Mesenchymal stem cell (in vitro differentiated cells and primary cell): Measurements from ENCODE around the gene RPS13.
"Not testable (repeated sequence)": the region's sequence is repeated elsewhere in the genome, so short reads cannot be mapped to it uniquely, and the experiment has no call there.

Experiments
- DNase-seq: peaks from one replicate; pipeline ENCODE4 v3.0.0-alpha.2; 2013
- H2AFZ ChIP-seq: one replicate; pipeline ENCODE4 v1.6.1; 2013; ENCODE audit warnings: low read depth, mild to moderate bottlenecking, control low read depth, inconsistent platforms, low read length, moderate library complexity
- H2AK5ac ChIP-seq: 2 replicates; pipeline ENCODE4 v1.6.1; 2013; ENCODE audit warnings: low read length, moderate library complexity, mild to moderate bottlenecking, inconsistent platforms; ENCODE audit not compliant: severe bottlenecking
- H2BK120ac ChIP-seq: one replicate; pipeline ENCODE4 v1.6.1; 2013; ENCODE audit warnings: low read depth, mild to moderate bottlenecking, inconsistent platforms, low read length, moderate library complexity
- H2BK12ac ChIP-seq, 2 experiments: one replicate each; pipeline ENCODE4 v1.6.1; 2013; ENCODE audit warnings: inconsistent platforms in 2 of 2, low read length in 2 of 2, mild to moderate bottlenecking in 2 of 2, moderate library complexity in 2 of 2, control low read depth in 1 of 2
- H2BK15ac ChIP-seq: one replicate; pipeline ENCODE4 v1.6.1; 2013; ENCODE audit warnings: mild to moderate bottlenecking, low read depth, inconsistent platforms; ENCODE audit not compliant: poor library complexity, severe bottlenecking
- H2BK5ac ChIP-seq: 2 replicates; pipeline ENCODE4 v1.6.1; 2013; ENCODE audit warnings: low read depth, mild to moderate bottlenecking, low read length, control low read depth, inconsistent platforms; ENCODE audit not compliant: poor library complexity, severe bottlenecking
- H3K14ac ChIP-seq, 2 experiments: one replicate each; pipeline ENCODE4 v1.6.1; 2013; ENCODE audit warnings: inconsistent platforms in 2 of 2, low read length in 2 of 2, control low read depth in 1 of 2, mild to moderate bottlenecking in 1 of 2, moderate library complexity in 1 of 2
- H3K18ac ChIP-seq, 2 experiments: one replicate each; pipeline ENCODE4 v1.6.1; 2013; ENCODE audit warnings: inconsistent platforms in 2 of 2, low read length in 2 of 2, control low read depth in 1 of 2, low read depth in 1 of 2, mild to moderate bottlenecking in 1 of 2
- H3K23ac ChIP-seq, 2 experiments: one replicate each; pipeline ENCODE4 v1.6.1; 2013; ENCODE audit warnings: inconsistent platforms in 2 of 2, low read length in 2 of 2, mild to moderate bottlenecking in 2 of 2, moderate library complexity in 2 of 2, control low read depth in 1 of 2
- H3K27ac ChIP-seq: 2 replicates; pipeline ENCODE4 v1.5.1; 2013; ENCODE audit warnings: mild to moderate bottlenecking, moderate library complexity, low read length, control low read depth, inconsistent platforms; ENCODE audit not compliant: poor library complexity, severe bottlenecking
- H3K27me3 ChIP-seq, 2 experiments: 2 replicates each; pipeline versions ENCODE4 v1.6.1 to v1.7.0; 2013; ENCODE audit warnings: low read length in 2 of 2, mild to moderate bottlenecking in 2 of 2, moderate library complexity in 2 of 2, control low read depth in 1 of 2, inconsistent platforms in 1 of 2; ENCODE audit not compliant: control insufficient read depth in 1 of 2, insufficient read depth in 1 of 2
- H3K36me3 ChIP-seq, 2 experiments: 2 replicates each; pipeline versions ENCODE4 v1.6.1 to v1.7.0; 2013; ENCODE audit warnings: low read length in 2 of 2, control low read depth in 1 of 2, inconsistent platforms in 1 of 2, low read depth in 1 of 2, mild to moderate bottlenecking in 1 of 2; ENCODE audit not compliant: insufficient read depth in 2 of 2, control insufficient read depth in 1 of 2
- H3K4ac ChIP-seq, 2 experiments: one replicate each; pipeline ENCODE4 v1.6.1; 2013; ENCODE audit warnings: inconsistent platforms in 2 of 2, low read length in 2 of 2, mild to moderate bottlenecking in 2 of 2, moderate library complexity in 2 of 2, control low read depth in 1 of 2, low read depth in 1 of 2
- H3K4me1 ChIP-seq: 2 replicates; pipeline ENCODE4 v1.6.1; 2013; ENCODE audit warnings: low read depth, low read length, control low read depth; ENCODE audit not compliant: control insufficient read depth, insufficient read depth
- H3K4me2 ChIP-seq: 2 replicates; pipeline ENCODE4 v1.6.1; 2013; ENCODE audit warnings: low read length, mild to moderate bottlenecking, inconsistent platforms; ENCODE audit not compliant: poor library complexity, severe bottlenecking
- H3K4me3 ChIP-seq, 2 experiments: 2 replicates each; pipeline versions ENCODE4 v1.5.1 to v1.7.0; 2013; ENCODE audit warnings: low read length in 2 of 2, mild to moderate bottlenecking in 2 of 2, control low read depth in 1 of 2, low read depth in 1 of 2; ENCODE audit not compliant: insufficient read depth in 1 of 2
- H3K79me1 ChIP-seq: replicated peaks from 2 replicates; pipeline ENCODE4 v1.6.1; 2013; ENCODE audit warnings: mild to moderate bottlenecking, control low read depth, low read length, inconsistent platforms; ENCODE audit not compliant: poor library complexity, severe bottlenecking
- H3K9ac ChIP-seq: 2 replicates; pipeline ENCODE4 v1.7.0; 2013; ENCODE audit warnings: mild to moderate bottlenecking, low read length, moderate library complexity
- H3K9me3 ChIP-seq: 2 replicates; pipeline ENCODE4 v1.7.0; 2013; ENCODE audit warnings: mild to moderate bottlenecking, low read length; ENCODE audit not compliant: control insufficient read depth
- H4K8ac ChIP-seq: one replicate; pipeline ENCODE4 v1.6.1; 2013; ENCODE audit warnings: inconsistent platforms, mild to moderate bottlenecking, low read length, moderate library complexity
- H4K91ac ChIP-seq: one replicate; pipeline ENCODE4 v1.6.1; 2013; ENCODE audit warnings: mild to moderate bottlenecking, low read length, inconsistent platforms
- WGBS: methylation state at CpG from one replicate; pipeline ENCODE4 v1.1.7; 2013; ENCODE audit warnings: mixed read lengths; 5-methylcytosine and 5-hydroxymethylcytosine counted together

The RPS13 gene

DNA sequence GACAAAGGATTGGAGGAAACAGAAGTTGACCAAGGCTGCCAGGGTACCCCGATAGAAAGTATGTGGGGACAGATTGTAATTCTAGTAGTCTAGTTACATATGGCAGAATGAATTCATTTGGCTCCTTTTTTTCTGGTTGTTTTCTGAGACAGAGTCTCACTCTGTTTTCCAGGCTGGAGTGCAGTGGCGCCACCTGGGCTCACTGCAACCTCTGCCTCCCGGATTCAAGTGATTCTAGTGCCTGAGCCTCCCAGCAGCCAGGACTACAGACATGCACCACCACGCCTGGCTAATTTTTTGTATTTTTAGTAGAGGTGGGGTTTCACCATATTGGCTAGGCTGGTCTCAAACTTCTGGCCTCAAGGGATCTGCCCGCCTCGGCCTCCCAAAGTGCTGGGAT lies 30.3 kb upstream of the RPS13 start:
- not testable (repeated sequence) for H2AK5ac ChIP-seq, H3K79me1 ChIP-seq, H4K8ac ChIP-seq, H3K27me3 ChIP-seq, H3K9me3 ChIP-seq, H3K27ac ChIP-seq, H2BK12ac ChIP-seq, H3K9ac ChIP-seq, H4K91ac ChIP-seq, H3K23ac ChIP-seq, H3K18ac ChIP-seq, H2BK5ac ChIP-seq, H3K14ac ChIP-seq, H2BK120ac ChIP-seq, H2BK15ac ChIP-seq, H3K4ac ChIP-seq, H2AFZ ChIP-seq, H3K4me1 ChIP-seq, H3K4me3 ChIP-seq, H3K4me2 ChIP-seq
- peaks cover 21 to 67% of the 10 kb centered on the region in 2 experiments for H3K36me3 ChIP-seq
- DNase-seq, result peak; percentile 4
- 88% methylated on average over 6 of the region's 6 CpGs for WGBS

DNA sequence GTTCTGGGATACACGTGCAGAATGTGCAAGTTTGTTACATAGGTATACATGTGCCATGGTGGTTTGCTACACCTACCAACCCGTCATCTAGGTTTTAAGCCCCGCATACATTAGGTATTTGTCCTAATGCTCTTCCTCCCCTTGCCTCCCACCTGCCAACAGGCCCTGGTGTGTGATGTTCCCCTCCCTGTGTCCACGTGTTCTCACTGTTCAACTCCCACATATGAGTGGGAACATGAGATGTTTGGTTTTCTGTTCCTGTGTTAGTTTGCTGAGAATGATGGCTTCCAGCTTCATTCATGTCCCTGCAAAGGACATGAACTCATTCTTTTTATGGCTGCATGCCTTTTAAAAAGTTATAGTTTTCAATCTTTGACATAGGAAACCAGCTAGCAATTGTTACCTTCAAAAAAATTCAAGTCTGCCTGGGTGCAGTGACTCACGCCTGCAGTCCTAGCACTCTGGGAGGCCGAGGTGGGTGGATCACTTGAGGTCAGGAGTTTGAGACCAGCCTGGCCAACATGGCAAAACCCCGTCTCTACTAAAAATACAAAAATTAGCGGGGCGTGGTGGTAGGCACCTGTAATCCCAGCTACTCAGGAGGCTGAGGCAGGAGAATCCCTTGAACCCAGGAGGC lies 28.1 kb upstream of the RPS13 start:
- H2BK120ac ChIP-seq, H2BK5ac ChIP-seq, H3K14ac ChIP-seq, H3K9me3 ChIP-seq, H3K23ac ChIP-seq, H3K9ac ChIP-seq, H3K27me3 ChIP-seq, H3K4me3 ChIP-seq, H3K4me2 ChIP-seq, H3K18ac ChIP-seq, H4K91ac ChIP-seq, H2BK12ac ChIP-seq, H4K8ac ChIP-seq, DNase-seq, H3K4ac ChIP-seq, H2AFZ ChIP-seq, H3K79me1 ChIP-seq, H2AK5ac ChIP-seq, H3K27ac ChIP-seq, H3K4me1 ChIP-seq, H2BK15ac ChIP-seq: not testable (repeated sequence)
- H3K36me3 ChIP-seq, result peaks cover 19 to 62% of the 10 kb centered on the region in 2 experiments
- 100% methylated on average over 5 of the region's 9 CpGs for WGBS

DNA sequence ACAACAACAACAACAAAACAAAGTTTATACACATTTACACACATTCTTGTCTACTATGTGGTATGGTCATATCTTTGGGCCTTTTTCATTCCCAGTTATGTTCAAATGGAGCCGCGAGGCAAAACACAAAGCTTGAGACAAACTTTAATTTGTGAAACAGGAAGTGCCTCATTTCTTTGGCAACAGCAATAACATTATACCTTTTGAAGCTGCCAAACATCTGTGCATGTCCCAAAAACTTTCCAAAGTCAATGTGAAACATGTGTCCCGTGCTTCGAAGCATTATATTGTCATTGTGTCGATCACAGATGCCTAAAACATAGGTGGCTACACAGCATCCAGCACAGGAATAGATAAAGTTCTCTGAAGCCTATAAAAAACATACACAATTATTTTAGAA lies 25.0 kb upstream of the RPS13 start:
- H3K4me2 ChIP-seq, result no peak overlapping the region
- H2AFZ ChIP-seq, result no peak overlapping the region
- no peaks in the 10 kb centered on the region for H3K79me1 ChIP-seq
- H3K9me3 ChIP-seq, result no peaks in the 10 kb centered on the region
- no peak overlapping the region for H3K4me3 ChIP-seq
- H3K4ac ChIP-seq, result no peak overlapping the region
- DNase-seq, result no peak
- peaks cover 19 to 60% of the 10 kb centered on the region in 2 experiments for H3K36me3 ChIP-seq
- H2AK5ac ChIP-seq, result no peak overlapping the region
- no peak overlapping the region for H3K23ac ChIP-seq
- H2BK5ac ChIP-seq, result no peak overlapping the region
- no peak overlapping the region for H3K18ac ChIP-seq
- no peak overlapping the region for H2BK15ac ChIP-seq
- WGBS, result over 99% methylated on average over 4 of the region's 5 CpGs
- H4K8ac ChIP-seq, result no peak overlapping the region
- H3K14ac ChIP-seq, result no peak overlapping the region
- no peak overlapping the region for H3K27ac ChIP-seq
- no peak overlapping the region for H2BK120ac ChIP-seq
- H3K27me3 ChIP-seq, result no peaks in the 10 kb centered on the region
- no peak overlapping the region for H2BK12ac ChIP-seq
- H3K4me1 ChIP-seq, result no peaks in the 10 kb centered on the region
- no peak overlapping the region for H3K9ac ChIP-seq
- no peak overlapping the region for H4K91ac ChIP-seq

DNA sequence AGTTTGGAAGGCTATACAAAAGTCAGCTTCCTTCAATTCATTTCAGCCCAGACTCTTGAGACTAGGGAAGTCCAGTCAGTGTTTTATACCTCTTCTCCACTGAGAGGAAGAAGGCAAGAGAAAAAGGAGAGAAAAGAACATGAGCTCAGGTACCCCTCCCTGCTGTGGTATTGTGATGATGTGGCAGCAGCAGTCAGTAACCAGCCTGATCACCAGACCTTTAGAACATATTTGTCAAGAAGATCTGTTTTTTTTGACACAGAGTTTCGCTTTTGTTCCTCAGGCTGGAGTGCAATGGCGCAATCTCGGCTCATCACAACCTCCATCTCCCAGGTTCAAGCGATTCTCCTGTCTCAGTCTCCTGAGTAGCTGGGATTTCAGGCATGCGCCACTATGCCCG lies 21.2 kb upstream of the RPS13 start:
- Histone ChIP-seq H4K8ac (no peak overlapping the region), H3K4me1 (no peaks in the 10 kb centered on the region), H2BK120ac (no peak overlapping the region), H3K27me3 (no peaks in the 10 kb centered on the region), H2AFZ (no peak overlapping the region), H3K4me3 (no peak overlapping the region), H3K79me1 (peaks cover 1% of the 10 kb centered on the region), H3K27ac (no peak overlapping the region), H2BK5ac (no peak overlapping the region), H3K14ac (no peak overlapping the region), H3K9me3 (no peaks in the 10 kb centered on the region), H2BK15ac (no peak overlapping the region), H3K9ac (no peak overlapping the region), H3K36me3 (peaks cover 15 to 63% of the 10 kb centered on the region in 2 experiments), H3K4me2 (no peak overlapping the region), H2AK5ac (no peak overlapping the region), H3K23ac (no peak overlapping the region), H3K4ac (no peak overlapping the region), H3K18ac (no peak overlapping the region), H4K91ac (no peak overlapping the region), H2BK12ac (no peak overlapping the region)
- no peak for DNase-seq
- WGBS, result 100% methylated on average over 6 of the region's 6 CpGs
